ENCODE data around the gene CUL1. TPM values are rescaled to one million over a fixed set of nuclear protein-coding genes. Genes with fewer than 3 reads are reported as not detected.

Gene CUL1
- total RNA-seq, 1 experiment from 2014 or later: 53.1 TPM

- no peak for TF ChIP-seq ZNF274 (IDR thresholded peaks at IDR 0.05; ENCODE audit: low read depth, low read length)
These were observed 130.3 kb downstream of the CUL1 start (continued) for GRCh38 chr7:148828965-148829364.

GRCh38 chr7:148830897-148831692, 132.4 kb downstream of the CUL1 start:
- no peaks in the 10 kb centered on the region for H3K4me1 ChIP-seq (ENCODE audit: control insufficient read depth in 1 of 2, insufficient read depth in 2 of 2, low read length in 2 of 2)
- H3K4me3 ChIP-seq (replicated peaks in 1 of 2; ENCODE audit: low read depth in 1 of 2, low read length in 2 of 2): no peak overlapping the region
- H3K9me3 ChIP-seq (ENCODE audit: control insufficient read depth in 1 of 2, insufficient read depth in 1 of 2, low read depth in 1 of 2, low read length in 2 of 2): no peaks in the 10 kb centered on the region
- ChIA-PET CTCF (no interaction called here), POLR2A (no interaction called here), RAD21 (ENCODE audit: low non-redundant PET in 1 of 2, low total read pairs in 2 of 2, uncharacterized antibody in 2 of 2, unreplicated experiment in 2 of 2) (no interaction called here)
- H3K79me2 ChIP-seq (ENCODE audit: insufficient read depth, low read length): peaks cover 92% of the 10 kb centered on the region
- H4K20me1 ChIP-seq (ENCODE audit: insufficient read depth): peaks cover 10% of the 10 kb centered on the region; the same call in 1 of the 2 replicates
- BruUV-seq (replicated peaks): no TSS peak
- DNase-seq (ENCODE audit: low read depth, low spot score) (no peak), ATAC-seq (no peak)
- peaks cover 21 to 22% of the 10 kb centered on the region in 2 experiments; a peak in 3 of 4 replicates for H3K36me3 ChIP-seq (ENCODE audit: control insufficient read depth in 1 of 2, insufficient read depth in 2 of 2, low read length in 2 of 2)
- H2AFZ ChIP-seq (ENCODE audit: low read depth, low read length, poor library complexity, severe bottlenecking): no peak overlapping the region
- intact Hi-C loops (cut with micrococcal nuclease): no loop called here
- H3K9me2 ChIP-seq (ENCODE audit: insufficient read depth): no peaks in the 10 kb centered on the region
- no peak for TF ChIP-seq JUND (IDR thresholded peaks at IDR 0.05)
- TF ChIP-seq ELF1 (IDR thresholded peaks at IDR 0.05; ENCODE audit: borderline replicate concordance, low read depth): no peak
- no peak for TF ChIP-seq MAX (IDR thresholded peaks at IDR 0.05)
- no peak for TF ChIP-seq YY1 (IDR thresholded peaks at IDR 0.05; ENCODE audit: extremely low read depth, insufficient replicate concordance, low read depth, low read length)
- TF ChIP-seq FOSL1 (IDR thresholded peaks at IDR 0.05; ENCODE audit: low read depth): no peak
- no peak for TF ChIP-seq EZH2 (IDR thresholded peaks at IDR 0.05)
- no peak for TF ChIP-seq CEBPB (IDR thresholded peaks at IDR 0.05; ENCODE audit: low read depth)
- TF ChIP-seq ATF3 (IDR thresholded peaks at IDR 0.05): no peak
- TF ChIP-seq CTCF (IDR thresholded peaks at IDR 0.05 in 2 of 3, conservative IDR thresholded peaks at IDR 0.05 in 1 of 3; ENCODE audit: borderline replicate concordance in 1 of 3, insufficient read depth in 1 of 3, low read depth in 2 of 3, low read length in 2 of 3): no peak
- no peak for TF ChIP-seq SRF (IDR thresholded peaks at IDR 0.05; ENCODE audit: low read depth)
- H3K4me2 ChIP-seq (ENCODE audit: low read length): no peak overlapping the region
- no peaks in the 10 kb centered on the region for H3K27me3 ChIP-seq (ENCODE audit: insufficient read depth, low read length)
- no peak overlapping the region for H3K27ac ChIP-seq (ENCODE audit: low read depth, low read length)
- H3K9ac ChIP-seq (ENCODE audit: low read length): no peak overlapping the region

Measured in HCT116 (cell line).